ENCODE measurements around the gene TMEM132C. TPM values are rescaled to one million over a fixed set of nuclear protein-coding genes. Genes with fewer than 3 reads are reported as not detected.

Gene TMEM132C
- total and polyA plus RNA-seq, 2 of the 8 experiments (the other 6 are each of a cell fraction or from before 2014, with no cell fraction given) = 0.23 to 0.76 TPM

DNA sequence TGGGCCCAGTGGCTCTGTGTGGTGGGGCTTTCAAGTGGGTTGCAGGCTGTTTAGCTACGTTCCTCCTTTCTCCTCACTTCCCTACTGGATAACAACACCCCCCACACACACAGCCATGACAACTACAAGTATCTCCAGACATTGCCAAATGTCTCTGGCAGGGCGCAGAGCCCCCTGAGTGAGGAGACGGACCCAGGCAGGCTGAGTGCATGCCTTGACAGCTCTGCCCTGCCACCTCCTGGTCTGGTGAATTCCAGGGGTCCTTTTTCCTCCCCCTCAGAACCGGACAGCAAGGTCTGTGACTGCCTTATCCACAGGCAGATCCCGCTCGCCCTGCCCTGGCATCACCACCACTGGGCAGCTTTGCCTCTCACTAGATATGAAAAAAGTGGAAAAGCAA is 276.5 kb downstream of the TMEM132C start:
- no peak for DNase-seq (ENCODE audit: low read depth in 1 of 2, low spot score in 2 of 2)
- Histone ChIP-seq H3K27ac (ENCODE audit: low read depth, low read length) (no peak overlapping the region), H3K9ac (replicated peaks in 1 of 4; ENCODE audit: extremely low read depth in 1 of 4, low read depth in 3 of 4, low read length in 3 of 4) (no peak overlapping the region), H3K14ac (ENCODE audit: insufficient read length) (no peak overlapping the region), H2BK20ac (ENCODE audit: low read length) (no peak overlapping the region), H3K4me1 (replicated peaks in 1 of 4; ENCODE audit: control insufficient read depth in 3 of 4, insufficient read depth in 4 of 4, low read length in 3 of 4) (no peaks in the 10 kb centered on the region), H4K91ac (replicated peaks; ENCODE audit: insufficient read length, low read length) (no peak overlapping the region), H4K8ac (ENCODE audit: extremely low read depth, insufficient read depth, low read length) (no peak overlapping the region), H3K4ac (replicated peaks; ENCODE audit: insufficient read length, low read depth, low read length) (no peak overlapping the region), H2BK12ac (ENCODE audit: low read depth, low read length) (no peak overlapping the region), H3K27me3 (replicated peaks in 1 of 4; ENCODE audit: control insufficient read depth in 3 of 4, extremely low read depth in 1 of 4, insufficient read depth in 3 of 4, low read length in 3 of 4) (peaks cover 0 to 2% (median 0%) of the 10 kb centered on the region in 4 experiments; a peak in 1 of 7 replicates), H3K4me2 (ENCODE audit: insufficient read depth in 1 of 2, low read depth in 2 of 2, low read length in 2 of 2) (no peak overlapping the region), H3K23ac (ENCODE audit: insufficient read length) (no peak overlapping the region), H3K36me3 (ENCODE audit: control insufficient read depth in 2 of 4, insufficient read depth in 4 of 4, low read length in 3 of 4) (no peaks in the 10 kb centered on the region), H4K5ac (ENCODE audit: insufficient read length, low read depth, low read length) (no peak overlapping the region), H3K79me2 (ENCODE audit: control insufficient read depth in 1 of 2, insufficient read depth in 2 of 2, low read length in 2 of 2) (no peaks in the 10 kb centered on the region), H3K23me2 (ENCODE audit: low read depth, low read length) (no peaks in the 10 kb centered on the region), H2BK120ac (replicated peaks; ENCODE audit: low read depth, low read length) (no peak overlapping the region), H2AK5ac (ENCODE audit: low read depth, low read length) (no peak overlapping the region), H3K4me3 (ENCODE audit: extremely low read depth in 1 of 4, insufficient read depth in 2 of 4, low read depth in 3 of 4, low read length in 4 of 4) (no peak overlapping the region), H3K79me1 (ENCODE audit: low read depth, low read length) (no peaks in the 10 kb centered on the region), H2BK5ac (ENCODE audit: low read depth, low read length) (no peak overlapping the region), H4K20me1 (replicated peaks in 1 of 2; ENCODE audit: control insufficient read depth in 1 of 2, insufficient read depth in 2 of 2, low read length in 2 of 2) (no peaks in the 10 kb centered on the region), H3K9me3 (ENCODE audit: insufficient read depth in 2 of 2, low read depth in 1 of 2, low read length in 1 of 2) (no peaks in the 10 kb centered on the region), H2AFZ (ENCODE audit: low read length) (no peak overlapping the region), H3K18ac (ENCODE audit: extremely low read depth, low read length) (no peak overlapping the region), H3K56ac (replicated peaks; ENCODE audit: insufficient read length, low read depth, low read length) (no peak overlapping the region), H2BK15ac (ENCODE audit: low read length) (no peak overlapping the region)
- 71% methylated on average over 6 of the region's 6 CpGs; no CpG with 5 or more reads in 1 of the 2 experiments for WGBS, 2 experiments (ENCODE audit: extremely low coverage in 1 of 2, insufficient coverage in 1 of 2, insufficient read length in 1 of 2, insufficient replicate concordance in 2 of 2, low coverage in 1 of 2, low lambda C conversion rate in 2 of 2, missing lambda C conversion rate in 1 of 2)
- peak; percentile 64 to 68 for TF ChIP-seq RAD21 (IDR thresholded peaks at IDR 0.05 in 1 of 2, conservative IDR thresholded peaks at IDR 0.05 in 1 of 2; ENCODE audit: low read depth in 2 of 2, low read length in 2 of 2)
- TF ChIP-seq POLR2A (IDR thresholded peaks at IDR 0.05; ENCODE audit: control extremely low read depth in 1 of 2, low read depth in 2 of 2, low read length in 2 of 2) = no peak
- TF ChIP-seq RFX5 (IDR thresholded peaks at IDR 0.05; ENCODE audit: borderline replicate concordance, low read depth, low read length) = no peak
- no peak for TF ChIP-seq HDAC6 (IDR thresholded peaks at IDR 0.05; ENCODE audit: low read depth, low read length)
- TF ChIP-seq, protein P1, sequence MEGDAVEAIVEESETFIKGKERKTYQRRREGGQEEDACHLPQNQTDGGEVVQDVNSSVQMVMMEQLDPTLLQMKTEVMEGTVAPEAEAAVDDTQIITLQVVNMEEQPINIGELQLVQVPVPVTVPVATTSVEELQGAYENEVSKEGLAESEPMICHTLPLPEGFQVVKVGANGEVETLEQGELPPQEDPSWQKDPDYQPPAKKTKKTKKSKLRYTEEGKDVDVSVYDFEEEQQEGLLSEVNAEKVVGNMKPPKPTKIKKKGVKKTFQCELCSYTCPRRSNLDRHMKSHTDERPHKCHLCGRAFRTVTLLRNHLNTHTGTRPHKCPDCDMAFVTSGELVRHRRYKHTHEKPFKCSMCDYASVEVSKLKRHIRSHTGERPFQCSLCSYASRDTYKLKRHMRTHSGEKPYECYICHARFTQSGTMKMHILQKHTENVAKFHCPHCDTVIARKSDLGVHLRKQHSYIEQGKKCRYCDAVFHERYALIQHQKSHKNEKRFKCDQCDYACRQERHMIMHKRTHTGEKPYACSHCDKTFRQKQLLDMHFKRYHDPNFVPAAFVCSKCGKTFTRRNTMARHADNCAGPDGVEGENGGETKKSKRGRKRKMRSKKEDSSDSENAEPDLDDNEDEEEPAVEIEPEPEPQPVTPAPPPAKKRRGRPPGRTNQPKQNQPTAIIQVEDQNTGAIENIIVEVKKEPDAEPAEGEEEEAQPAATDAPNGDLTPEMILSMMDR (IDR thresholded peaks at IDR 0.05; ENCODE audit: control extremely low read depth in 1 of 3, insufficient read depth in 1 of 3, low read depth in 1 of 3, low read length in 3 of 3) = peak in 2 of 3 experiments; percentile 20 to 39; a peak in 3 of 4 replicates
- POLR2A ChIA-PET (ENCODE audit: partially characterized antibody) = interaction anchor here (0.6 kb wide), 1 partner anchor 297 kb away, joined by 3 read pairs; no protein-coding TSS in a partner anchor
- no peak for FAIRE-seq
- CTCF ChIA-PET (ENCODE audit: partially characterized antibody) = interaction anchor here (0.9 to 4.0 kb wide), 6 partner anchors 9 to 292 kb away, joined by 3 to 20 read pairs (median 4); no protein-coding TSS in a partner anchor
